ENCODE measurements around the gene HPS1. TPM values are rescaled to one million over a fixed set of nuclear protein-coding genes. Genes with fewer than 3 reads are reported as not detected.

Gene HPS1
- total RNA-seq, 4 donors from 2014 or later: 48.6 to 66.7 (median 60.5) TPM

DNA sequence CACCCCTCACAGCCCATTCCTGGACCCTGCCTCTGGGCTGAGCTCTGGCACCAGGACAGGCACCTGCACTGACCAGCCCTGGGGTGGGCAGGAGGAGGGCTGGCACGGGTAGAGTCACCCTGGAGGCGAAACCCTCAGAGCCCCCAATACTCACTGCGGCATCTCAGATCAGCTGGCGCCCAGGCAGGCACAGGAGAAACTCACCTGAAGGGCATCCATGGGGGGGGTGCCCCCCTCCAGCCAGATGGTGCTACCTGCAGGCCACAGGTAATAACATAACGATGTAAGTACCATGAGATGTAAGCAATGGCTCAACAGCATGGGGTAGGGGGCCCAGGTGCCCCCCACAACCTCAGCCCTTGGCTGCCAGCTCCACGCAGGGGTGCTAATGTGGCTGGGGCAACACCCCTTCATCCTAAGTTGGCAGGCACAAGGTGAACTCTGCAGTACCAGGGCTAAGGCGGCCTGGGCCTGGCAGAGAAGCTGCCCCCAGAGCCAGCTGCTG, 19.7 kb downstream of the HPS1 start:
- no peak overlapping the region for H3K27ac ChIP-seq
- peaks cover 18 to 34% of the 10 kb centered on the region in 2 donors for H3K36me3 ChIP-seq
- H3K4me3 ChIP-seq (replicated peaks in 1 of 3): no peak overlapping the region
- 92 to 97% methylated on average over 6 to 7 of the region's 7 CpGs for WGBS, 2 donors
- H3K9me3 ChIP-seq: no peaks in the 10 kb centered on the region
- DNase-seq: no peak
- intact Hi-C loops (cut with DNase I): no loop called here
- no peaks in the 10 kb centered on the region for H3K27me3 ChIP-seq
- TF ChIP-seq POLR2A (IDR thresholded peaks at IDR 0.05): no peak
- TF ChIP-seq, protein P1, sequence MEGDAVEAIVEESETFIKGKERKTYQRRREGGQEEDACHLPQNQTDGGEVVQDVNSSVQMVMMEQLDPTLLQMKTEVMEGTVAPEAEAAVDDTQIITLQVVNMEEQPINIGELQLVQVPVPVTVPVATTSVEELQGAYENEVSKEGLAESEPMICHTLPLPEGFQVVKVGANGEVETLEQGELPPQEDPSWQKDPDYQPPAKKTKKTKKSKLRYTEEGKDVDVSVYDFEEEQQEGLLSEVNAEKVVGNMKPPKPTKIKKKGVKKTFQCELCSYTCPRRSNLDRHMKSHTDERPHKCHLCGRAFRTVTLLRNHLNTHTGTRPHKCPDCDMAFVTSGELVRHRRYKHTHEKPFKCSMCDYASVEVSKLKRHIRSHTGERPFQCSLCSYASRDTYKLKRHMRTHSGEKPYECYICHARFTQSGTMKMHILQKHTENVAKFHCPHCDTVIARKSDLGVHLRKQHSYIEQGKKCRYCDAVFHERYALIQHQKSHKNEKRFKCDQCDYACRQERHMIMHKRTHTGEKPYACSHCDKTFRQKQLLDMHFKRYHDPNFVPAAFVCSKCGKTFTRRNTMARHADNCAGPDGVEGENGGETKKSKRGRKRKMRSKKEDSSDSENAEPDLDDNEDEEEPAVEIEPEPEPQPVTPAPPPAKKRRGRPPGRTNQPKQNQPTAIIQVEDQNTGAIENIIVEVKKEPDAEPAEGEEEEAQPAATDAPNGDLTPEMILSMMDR (IDR thresholded peaks at IDR 0.05): no peak
- H3K4me1 ChIP-seq: no peaks in the 10 kb centered on the region

- no peaks in the 10 kb centered on the region for H3K4me1 ChIP-seq
- H3K4me3 ChIP-seq (replicated peaks in 1 of 3): no peak overlapping the region
- TF ChIP-seq, protein P1 (IDR thresholded peaks at IDR 0.05): peak in 5 of 6 experiments; percentile 21 to 54 (median 24)
- TF ChIP-seq POLR2A (IDR thresholded peaks at IDR 0.05): no peak
- intact Hi-C loops (cut with DNase I): no loop called here
- no peaks in the 10 kb centered on the region for H3K9me3 ChIP-seq
- peaks cover 14 to 23% of the 10 kb centered on the region in 2 donors for H3K36me3 ChIP-seq
- no peaks in the 10 kb centered on the region for H3K27me3 ChIP-seq
- no peak for DNase-seq
- H3K27ac ChIP-seq: no peak overlapping the region
- 91 to 92% methylated on average over 14 to 21 of the region's 21 CpGs for WGBS, 2 donors
These were observed 21.0 kb downstream of the HPS1 start for GRCh38 chr10:98425511-98426352.

GRCh38 chr10:98424295-98425254, 22.2 kb downstream of the HPS1 start:
- Histone ChIP-seq H3K4me3 (replicated peaks in 1 of 3) (no peak overlapping the region), H3K36me3 (peaks cover 9 to 17% of the 10 kb centered on the region in 2 donors)
- TF ChIP-seq, protein P1 (IDR thresholded peaks at IDR 0.05): no peak
- no peak for TF ChIP-seq POLR2A (IDR thresholded peaks at IDR 0.05)

GRCh38 chr10:98423691-98424120, 23.0 kb downstream of the HPS1 start:
- peaks cover 11 to 20% of the 10 kb centered on the region in 2 donors for H3K36me3 ChIP-seq
- H3K9me3 ChIP-seq: no peaks in the 10 kb centered on the region
- no peak for DNase-seq
- H3K4me3 ChIP-seq (replicated peaks in 1 of 3): no peak overlapping the region
- no peaks in the 10 kb centered on the region for H3K4me1 ChIP-seq
- 70 to 77% methylated on average over 6 to 8 of the region's 9 CpGs for WGBS, 2 donors
- no peak overlapping the region for H3K27ac ChIP-seq
- intact Hi-C loops (cut with DNase I): no loop called here
- TF ChIP-seq, protein P1 (IDR thresholded peaks at IDR 0.05): no peak
- TF ChIP-seq POLR2A (IDR thresholded peaks at IDR 0.05): no peak
- H3K27me3 ChIP-seq: no peaks in the 10 kb centered on the region

More at GRCh38 chr10:98424295-98425254, 22.2 kb downstream of the HPS1 start:
- no peak overlapping the region for H3K27ac ChIP-seq
- no peaks in the 10 kb centered on the region for H3K27me3 ChIP-seq
- intact Hi-C loops (cut with DNase I): no loop called here
- no peaks in the 10 kb centered on the region for H3K9me3 ChIP-seq
- H3K4me1 ChIP-seq: no peaks in the 10 kb centered on the region
- 86 to 91% methylated on average over 17 to 20 of the region's 23 CpGs for WGBS, 2 donors
- DNase-seq: no peak
